WTC11 (cell line): Measurements from ENCODE around the gene ZNF526.

Experiments
- CREB1 ChIP-seq: sonication (generic); formaldehyde crosslinking; IDR thresholded peaks from 2 replicates; pipeline ENCODE4 v1.8.0; 2023; ENCODE audit warnings: mild to moderate bottlenecking, missing genetic modification reagents
- CREM ChIP-seq: sonication (generic); formaldehyde crosslinking; IDR thresholded peaks from 2 replicates; pipeline ENCODE4 v1.8.1; 2022; ENCODE audit warnings: mild to moderate bottlenecking, missing genetic modification reagents, moderate library complexity
- E2F1 ChIP-seq: sonication (generic); formaldehyde crosslinking; IDR thresholded peaks from 2 replicates; pipeline ENCODE4 v1.8.0; 2022; ENCODE audit warnings: mild to moderate bottlenecking, missing genetic modification reagents
- E2F4 ChIP-seq: sonication (generic); formaldehyde crosslinking; IDR thresholded peaks from 2 replicates; pipeline ENCODE4 v1.8.1; 2022; ENCODE audit warnings: low read depth, mild to moderate bottlenecking, moderate library complexity, missing genetic modification reagents, borderline replicate concordance
- JUN ChIP-seq: sonication (generic); formaldehyde crosslinking; IDR thresholded peaks from 2 replicates; pipeline ENCODE4 v1.8.0; 2023; ENCODE audit warnings: mild to moderate bottlenecking, missing genetic modification reagents
- MAX ChIP-seq: sonication (generic); formaldehyde crosslinking; IDR thresholded peaks from 2 replicates; pipeline ENCODE4 v1.8.0; 2022; ENCODE audit warnings: mild to moderate bottlenecking, missing genetic modification reagents
- TCF7 ChIP-seq: sonication (generic); formaldehyde crosslinking; IDR thresholded peaks from 2 replicates; pipeline ENCODE4 v1.8.0; 2022; ENCODE audit warnings: mild to moderate bottlenecking, low read depth, missing genetic modification reagents, moderate library complexity
- ZNF263 ChIP-seq: sonication (generic); formaldehyde crosslinking; IDR thresholded peaks from 2 replicates; pipeline ENCODE4 v1.8.1; 2022; ENCODE audit warnings: low read depth, mild to moderate bottlenecking, moderate library complexity, missing genetic modification reagents
- ZNF281 ChIP-seq: sonication (generic); formaldehyde crosslinking; IDR thresholded peaks from 2 replicates; pipeline ENCODE4 v1.8.0; 2023; ENCODE audit warnings: mild to moderate bottlenecking, missing genetic modification reagents
- TF ChIP-seq, protein P1 (sequence below): fragments of 200-600 bp; IDR thresholded peaks from 2 replicates; pipeline ENCODE4 v1.8.0; 2022; ENCODE audit warnings: antibody characterized with exemption
- TF ChIP-seq, protein P2 (sequence below): sonication (generic); formaldehyde crosslinking; IDR thresholded peaks from 2 replicates; pipeline ENCODE4 v1.8.1; 2023; ENCODE audit warnings: mild to moderate bottlenecking, moderate library complexity, missing genetic modification reagents
- TF ChIP-seq, protein P3 (sequence below): sonication (generic); formaldehyde crosslinking; conservative IDR thresholded peaks from 2 replicates; pipeline ENCODE4 v1.8.1; 2023; ENCODE audit warnings: mild to moderate bottlenecking, low read depth, missing genetic modification reagents, moderate library complexity

GRCh38 chr19:42249769-42250168, 29.7 kb downstream of the ZNF526 start:
- TF ChIP-seq, protein P1, sequence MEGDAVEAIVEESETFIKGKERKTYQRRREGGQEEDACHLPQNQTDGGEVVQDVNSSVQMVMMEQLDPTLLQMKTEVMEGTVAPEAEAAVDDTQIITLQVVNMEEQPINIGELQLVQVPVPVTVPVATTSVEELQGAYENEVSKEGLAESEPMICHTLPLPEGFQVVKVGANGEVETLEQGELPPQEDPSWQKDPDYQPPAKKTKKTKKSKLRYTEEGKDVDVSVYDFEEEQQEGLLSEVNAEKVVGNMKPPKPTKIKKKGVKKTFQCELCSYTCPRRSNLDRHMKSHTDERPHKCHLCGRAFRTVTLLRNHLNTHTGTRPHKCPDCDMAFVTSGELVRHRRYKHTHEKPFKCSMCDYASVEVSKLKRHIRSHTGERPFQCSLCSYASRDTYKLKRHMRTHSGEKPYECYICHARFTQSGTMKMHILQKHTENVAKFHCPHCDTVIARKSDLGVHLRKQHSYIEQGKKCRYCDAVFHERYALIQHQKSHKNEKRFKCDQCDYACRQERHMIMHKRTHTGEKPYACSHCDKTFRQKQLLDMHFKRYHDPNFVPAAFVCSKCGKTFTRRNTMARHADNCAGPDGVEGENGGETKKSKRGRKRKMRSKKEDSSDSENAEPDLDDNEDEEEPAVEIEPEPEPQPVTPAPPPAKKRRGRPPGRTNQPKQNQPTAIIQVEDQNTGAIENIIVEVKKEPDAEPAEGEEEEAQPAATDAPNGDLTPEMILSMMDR = no peak
- TF ChIP-seq E2F1 (no peak), ZNF281 (CRISPR knock-in tag) (no peak), JUN (CRISPR knock-in tag) (no peak), E2F4 (CRISPR knock-in tag) (no peak), CREB1 (CRISPR knock-in tag) (no peak), ZNF263 (CRISPR knock-in tag) (no peak), MAX (CRISPR knock-in tag) (no peak), TCF7 (CRISPR knock-in tag) (no peak), CREM (CRISPR knock-in tag) (no peak)
- TF ChIP-seq, protein P2, sequence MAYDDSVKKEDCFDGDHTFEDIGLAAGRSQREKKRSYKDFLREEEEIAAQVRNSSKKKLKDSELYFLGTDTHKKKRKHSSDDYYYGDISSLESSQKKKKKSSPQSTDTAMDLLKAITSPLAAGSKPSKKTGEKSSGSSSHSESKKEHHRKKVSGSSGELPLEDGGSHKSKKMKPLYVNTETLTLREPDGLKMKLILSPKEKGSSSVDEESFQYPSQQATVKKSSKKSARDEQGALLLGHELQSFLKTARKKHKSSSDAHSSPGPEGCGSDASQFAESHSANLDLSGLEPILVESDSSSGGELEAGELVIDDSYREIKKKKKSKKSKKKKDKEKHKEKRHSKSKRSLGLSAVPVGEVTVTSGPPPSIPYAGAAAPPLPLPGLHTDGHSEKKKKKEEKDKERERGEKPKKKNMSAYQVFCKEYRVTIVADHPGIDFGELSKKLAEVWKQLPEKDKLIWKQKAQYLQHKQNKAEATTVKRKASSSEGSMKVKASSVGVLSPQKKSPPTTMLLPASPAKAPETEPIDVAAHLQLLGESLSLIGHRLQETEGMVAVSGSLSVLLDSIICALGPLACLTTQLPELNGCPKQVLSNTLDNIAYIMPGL (CRISPR knock-in tag) = no peak
- TF ChIP-seq, protein P3, sequence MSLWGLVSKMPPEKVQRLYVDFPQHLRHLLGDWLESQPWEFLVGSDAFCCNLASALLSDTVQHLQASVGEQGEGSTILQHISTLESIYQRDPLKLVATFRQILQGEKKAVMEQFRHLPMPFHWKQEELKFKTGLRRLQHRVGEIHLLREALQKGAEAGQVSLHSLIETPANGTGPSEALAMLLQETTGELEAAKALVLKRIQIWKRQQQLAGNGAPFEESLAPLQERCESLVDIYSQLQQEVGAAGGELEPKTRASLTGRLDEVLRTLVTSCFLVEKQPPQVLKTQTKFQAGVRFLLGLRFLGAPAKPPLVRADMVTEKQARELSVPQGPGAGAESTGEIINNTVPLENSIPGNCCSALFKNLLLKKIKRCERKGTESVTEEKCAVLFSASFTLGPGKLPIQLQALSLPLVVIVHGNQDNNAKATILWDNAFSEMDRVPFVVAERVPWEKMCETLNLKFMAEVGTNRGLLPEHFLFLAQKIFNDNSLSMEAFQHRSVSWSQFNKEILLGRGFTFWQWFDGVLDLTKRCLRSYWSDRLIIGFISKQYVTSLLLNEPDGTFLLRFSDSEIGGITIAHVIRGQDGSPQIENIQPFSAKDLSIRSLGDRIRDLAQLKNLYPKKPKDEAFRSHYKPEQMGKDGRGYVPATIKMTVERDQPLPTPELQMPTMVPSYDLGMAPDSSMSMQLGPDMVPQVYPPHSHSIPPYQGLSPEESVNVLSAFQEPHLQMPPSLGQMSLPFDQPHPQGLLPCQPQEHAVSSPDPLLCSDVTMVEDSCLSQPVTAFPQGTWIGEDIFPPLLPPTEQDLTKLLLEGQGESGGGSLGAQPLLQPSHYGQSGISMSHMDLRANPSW (CRISPR knock-in tag) = no peak
